Fibroblast of villous mesenchyme (primary cell): ENCODE measurements around the gene SEMA3G. TPM values are rescaled to one million over a fixed set of nuclear protein-coding genes. Genes with fewer than 3 reads are reported as not detected.

Experiments used
- DNase-seq: peaks from one replicate; pipeline ENCODE4 v3.0.0-alpha.2; 2010; ENCODE audit warnings: low read depth
- H3K4me3 ChIP-seq: 2 replicates; pipeline ENCODE4 v1.5.1; 2011; ENCODE audit warnings: low read depth, mild to moderate bottlenecking, low read length
- CTCF ChIP-seq: IDR thresholded peaks from 2 replicates; pipeline ENCODE4 v1.5.1; 2012; ENCODE audit warnings: low read depth, mild to moderate bottlenecking, low read length; ENCODE audit not compliant: insufficient read depth
- total RNA-seq: library from RNA; depleted of rRNA; stranded (reverse); fragments of >200 nt; gene quantifications from 2 replicates; pipeline ENCODE4 v1.2.3, GENCODE V29; 2012

The SEMA3G gene
- total RNA-seq, 1 donor, result not detected

- peak overlapping the region; percentile 10 for H3K4me3 ChIP-seq
- peak; percentile 82 for DNase-seq
- no peak for TF ChIP-seq CTCF
Measured at GRCh38 chr3:52468336-52468735, 23.4 kb upstream of the SEMA3G start.

- no peak for TF ChIP-seq CTCF
- no peak for DNase-seq
- H3K4me3 ChIP-seq, result no peak overlapping the region
Measured at GRCh38 chr3:52463416-52463815, 18.5 kb upstream of the SEMA3G start.

DNA sequence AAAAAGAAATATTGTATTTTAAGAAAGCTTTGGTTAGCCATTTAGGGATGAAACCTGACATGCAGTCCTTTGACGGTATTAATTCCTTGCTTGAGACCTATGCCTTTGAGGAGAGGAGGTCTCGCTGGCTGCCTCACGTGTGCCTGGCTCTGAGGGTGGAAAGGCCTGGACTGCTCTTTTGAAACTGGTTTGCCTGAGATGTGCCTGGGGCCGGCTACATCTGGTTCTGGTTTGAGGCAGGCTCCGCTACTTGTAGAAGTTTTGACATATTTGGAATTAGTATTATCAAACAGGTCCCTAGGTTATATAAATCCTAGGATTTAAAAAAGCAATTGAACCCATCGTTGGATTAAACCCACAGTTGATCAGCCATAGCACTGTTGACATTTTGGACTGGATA lies 17.0 kb upstream of the SEMA3G start:
- H3K4me3 ChIP-seq, result no peak overlapping the region
- no peak for DNase-seq
- TF ChIP-seq CTCF, result no peak

GRCh38 chr3:52458770-52459545 lies 14.1 kb upstream of the SEMA3G start:
- no peak for TF ChIP-seq CTCF
- no peak overlapping the region for H3K4me3 ChIP-seq
- DNase-seq, result no peak

GRCh38 chr3:52458031-52458760 lies 13.3 kb upstream of the SEMA3G start:
- TF ChIP-seq CTCF, result no peak
- no peak for DNase-seq
- no peak overlapping the region for H3K4me3 ChIP-seq

- no peak for TF ChIP-seq CTCF
- no peak for DNase-seq
- H3K4me3 ChIP-seq, result peak overlapping the region; percentile 93
Measured at GRCh38 chr3:52456800-52457183, 11.9 kb upstream of the SEMA3G start.
